Esophagus (tissue), 2 donors: ENCODE measurements around the gene RGS19. TPM values are rescaled to one million over a fixed set of nuclear protein-coding genes. Genes with fewer than 3 reads are reported as not detected.

Source experiments
- H3K27ac ChIP-seq, 2 donors: one replicate each; pipeline ENCODE4 v1.5.1; 2013; ENCODE audit warnings: low read depth in 2 of 2, mild to moderate bottlenecking in 2 of 2, inconsistent platforms in 1 of 2, low read length in 1 of 2, moderate library complexity in 1 of 2
- H3K27me3 ChIP-seq, 2 donors: one replicate each; pipeline ENCODE4 v1.6.1; 2013; ENCODE audit warnings: low read length in 2 of 2, control low read depth in 1 of 2, mild to moderate bottlenecking in 1 of 2; ENCODE audit not compliant: insufficient read depth in 2 of 2, control insufficient read depth in 1 of 2
- H3K36me3 ChIP-seq, 2 donors: one replicate each; pipeline ENCODE4 v1.6.1; 2013; ENCODE audit warnings: low read length in 1 of 2; ENCODE audit not compliant: control insufficient read depth in 2 of 2, insufficient read depth in 2 of 2
- H3K4me1 ChIP-seq, 2 donors: one replicate each; pipeline ENCODE4 v1.6.1; 2013; ENCODE audit warnings: low read length in 1 of 2; ENCODE audit not compliant: control insufficient read depth in 2 of 2, insufficient read depth in 2 of 2
- H3K4me3 ChIP-seq, 2 donors: one replicate each; pipeline ENCODE4 v1.5.1; 2013; ENCODE audit warnings: low read length in 2 of 2, mild to moderate bottlenecking in 2 of 2, low read depth in 1 of 2, moderate library complexity in 1 of 2
- H3K9me3 ChIP-seq, 2 donors: one replicate each; pipeline ENCODE4 v1.6.1; 2013; ENCODE audit warnings: mild to moderate bottlenecking in 2 of 2, low read depth in 1 of 2, low read length in 1 of 2, moderate library complexity in 1 of 2; ENCODE audit not compliant: control insufficient read depth in 2 of 2, insufficient read depth in 1 of 2
- WGBS, 2 donors: extraction: QIAGEN DNeasy Blood & Tissue Kit; methylation state at CpG; one replicate each; pipeline ENCODE4 v1.1.7; 2013; 5-methylcytosine and 5-hydroxymethylcytosine counted together
- polyA plus RNA-seq, 2 donors: library from polyadenylated mRNA; stranded (reverse); fragments of 200-250 nt; gene quantifications; one replicate each; pipeline ENCODE4 v1.2.3, GENCODE V29; 2013
- donor health status: healthy with polysubstance abuse.
- donor health status: Bipolar disorder and iron deficiency.

RGS19 gene
- polyA plus RNA-seq, 2 donors, result 5.0 to 8.7 TPM

DNA sequence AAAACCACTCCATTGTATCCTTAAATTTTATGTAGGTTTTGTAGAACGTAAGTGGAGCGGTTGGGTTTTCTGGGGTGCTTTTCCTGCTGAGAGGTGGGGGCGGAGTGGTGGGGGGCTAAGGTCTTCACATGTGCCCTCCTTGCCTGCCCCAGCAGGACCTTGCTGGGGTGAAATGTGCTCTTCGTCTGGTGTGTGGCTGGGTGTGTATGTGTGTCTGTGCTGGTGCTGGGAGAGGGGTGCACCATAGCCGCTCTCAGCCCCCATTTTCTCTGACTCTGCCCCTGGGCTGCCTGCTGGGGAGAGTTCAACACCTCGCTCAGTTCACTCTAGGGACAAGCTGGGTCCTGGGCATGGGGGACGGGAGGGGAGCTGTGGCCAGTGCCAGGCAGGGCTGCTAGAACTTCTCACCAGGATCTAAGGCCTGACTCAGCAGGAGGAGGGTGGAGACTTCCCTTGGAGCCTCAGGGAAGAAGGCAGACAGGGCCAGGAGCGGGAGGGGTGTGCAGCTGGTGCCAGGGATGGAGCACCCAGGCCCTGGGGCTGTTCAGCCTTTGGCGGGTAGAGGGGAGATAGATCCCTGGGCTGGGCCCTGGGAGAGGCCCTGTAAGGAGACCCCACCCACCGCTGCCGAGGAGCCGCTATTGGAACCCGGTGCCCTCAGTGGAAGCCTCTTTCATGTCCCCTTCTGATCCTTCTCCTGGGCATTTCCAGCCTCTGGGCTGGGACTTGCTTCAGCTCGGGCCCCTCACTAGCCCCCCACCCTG lies 34.7 kb downstream of the RGS19 start:
- Histone ChIP-seq H3K4me3 (no peak overlapping the region), H3K36me3 (no peaks in the 10 kb centered on the region), H3K27ac (peak overlapping the region in 1 of 2 donors; percentile 6), H3K27me3 (peaks cover 0 to 11% of the 10 kb centered on the region in 2 donors), H3K4me1 (peaks cover 8 to 17% of the 10 kb centered on the region in 2 donors), H3K9me3 (no peaks in the 10 kb centered on the region)
- 48 to 60% methylated on average over 13 to 14 of the region's 14 CpGs for WGBS, 2 donors

DNA sequence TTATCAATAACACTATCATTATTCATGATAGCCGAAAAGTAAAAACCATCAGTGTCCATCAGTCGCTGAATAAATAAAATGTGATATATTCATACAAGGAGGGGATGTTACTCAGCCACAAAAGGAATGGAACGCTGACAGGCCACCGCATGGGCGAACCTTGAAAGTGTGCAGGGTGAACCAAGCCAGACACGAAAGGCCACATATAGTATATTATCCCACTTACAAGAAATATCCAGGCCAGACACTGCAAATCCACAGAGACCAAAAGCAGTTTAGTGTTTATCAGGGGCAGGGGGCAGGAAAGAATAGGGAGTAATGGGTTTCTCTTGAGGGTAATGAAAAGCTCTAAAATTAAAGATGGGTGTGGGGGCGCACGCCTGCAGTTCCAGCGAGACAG lies 35.5 kb downstream of the RGS19 start:
- no peaks in the 10 kb centered on the region for H3K36me3 ChIP-seq
- no peak overlapping the region for H3K27ac ChIP-seq
- WGBS, 2 donors, result 88 to 91% methylated on average over 9 of the region's 9 CpGs
- H3K4me3 ChIP-seq, result no peak overlapping the region
- H3K4me1 ChIP-seq, result peaks cover 7 to 20% of the 10 kb centered on the region in 2 donors
- H3K27me3 ChIP-seq, result peaks cover 0 to 7% of the 10 kb centered on the region in 2 donors
- H3K9me3 ChIP-seq, result no peaks in the 10 kb centered on the region

GRCh38 chr20:64042054-64042781 lies 37.1 kb downstream of the RGS19 start:
- WGBS, 2 donors, result 5 to 6% methylated on average over 45 to 55 of the region's 55 CpGs
- no peaks in the 10 kb centered on the region for H3K36me3 ChIP-seq
- no peaks in the 10 kb centered on the region for H3K9me3 ChIP-seq
- H3K27me3 ChIP-seq, result no peaks in the 10 kb centered on the region
- H3K4me3 ChIP-seq, result peak overlapping the region; percentile 28 to 47
- H3K4me1 ChIP-seq, result peaks cover 11 to 20% of the 10 kb centered on the region in 2 donors
- peak overlapping the region in 1 of 2 donors; percentile 26 for H3K27ac ChIP-seq

DNA sequence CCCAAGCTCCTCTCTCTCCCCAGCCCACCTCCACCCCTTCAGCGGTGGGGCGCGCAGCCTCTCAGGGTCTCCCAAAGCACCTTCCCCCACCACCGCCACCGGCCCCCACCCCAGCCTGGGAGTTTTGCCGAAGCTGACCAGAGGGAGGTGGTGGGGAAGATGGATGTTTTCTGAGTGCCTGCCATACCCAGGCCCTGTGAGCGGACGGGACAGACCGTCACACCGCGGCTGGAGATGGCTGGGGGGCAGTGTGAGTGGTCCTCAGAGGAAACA lies 37.6 kb downstream of the RGS19 start:
- 41 to 45% methylated on average over 11 of the region's 11 CpGs for WGBS, 2 donors
- no peaks in the 10 kb centered on the region for H3K27me3 ChIP-seq
- H3K27ac ChIP-seq, result peak overlapping the region in 1 of 2 donors; percentile 26
- no peaks in the 10 kb centered on the region for H3K36me3 ChIP-seq
- peaks cover 11 to 20% of the 10 kb centered on the region in 2 donors for H3K4me1 ChIP-seq
- no peaks in the 10 kb centered on the region for H3K9me3 ChIP-seq
- H3K4me3 ChIP-seq, result peak overlapping the region in 1 of 2 donors; percentile 4

GRCh38 chr20:64041040-64041780 lies 38.1 kb downstream of the RGS19 start:
- no peaks in the 10 kb centered on the region for H3K27me3 ChIP-seq
- no peak overlapping the region for H3K4me3 ChIP-seq
- WGBS, 2 donors, result 52 to 56% methylated on average over 14 to 15 of the region's 15 CpGs
- peaks cover 11 to 18% of the 10 kb centered on the region in 2 donors for H3K4me1 ChIP-seq
- H3K27ac ChIP-seq, result peak overlapping the region in 1 of 2 donors; percentile 24
- no peaks in the 10 kb centered on the region for H3K9me3 ChIP-seq
- no peaks in the 10 kb centered on the region for H3K36me3 ChIP-seq

GRCh38 chr20:64040231-64041039 lies 38.9 kb downstream of the RGS19 start:
- H3K4me3 ChIP-seq, result no peak overlapping the region
- no peaks in the 10 kb centered on the region for H3K27me3 ChIP-seq
- no peaks in the 10 kb centered on the region for H3K9me3 ChIP-seq
- no peaks in the 10 kb centered on the region for H3K36me3 ChIP-seq
- peaks cover 11 to 17% of the 10 kb centered on the region in 2 donors for H3K4me1 ChIP-seq
- 63 to 70% methylated on average over 12 of the region's 12 CpGs for WGBS, 2 donors
- no peak overlapping the region for H3K27ac ChIP-seq

DNA sequence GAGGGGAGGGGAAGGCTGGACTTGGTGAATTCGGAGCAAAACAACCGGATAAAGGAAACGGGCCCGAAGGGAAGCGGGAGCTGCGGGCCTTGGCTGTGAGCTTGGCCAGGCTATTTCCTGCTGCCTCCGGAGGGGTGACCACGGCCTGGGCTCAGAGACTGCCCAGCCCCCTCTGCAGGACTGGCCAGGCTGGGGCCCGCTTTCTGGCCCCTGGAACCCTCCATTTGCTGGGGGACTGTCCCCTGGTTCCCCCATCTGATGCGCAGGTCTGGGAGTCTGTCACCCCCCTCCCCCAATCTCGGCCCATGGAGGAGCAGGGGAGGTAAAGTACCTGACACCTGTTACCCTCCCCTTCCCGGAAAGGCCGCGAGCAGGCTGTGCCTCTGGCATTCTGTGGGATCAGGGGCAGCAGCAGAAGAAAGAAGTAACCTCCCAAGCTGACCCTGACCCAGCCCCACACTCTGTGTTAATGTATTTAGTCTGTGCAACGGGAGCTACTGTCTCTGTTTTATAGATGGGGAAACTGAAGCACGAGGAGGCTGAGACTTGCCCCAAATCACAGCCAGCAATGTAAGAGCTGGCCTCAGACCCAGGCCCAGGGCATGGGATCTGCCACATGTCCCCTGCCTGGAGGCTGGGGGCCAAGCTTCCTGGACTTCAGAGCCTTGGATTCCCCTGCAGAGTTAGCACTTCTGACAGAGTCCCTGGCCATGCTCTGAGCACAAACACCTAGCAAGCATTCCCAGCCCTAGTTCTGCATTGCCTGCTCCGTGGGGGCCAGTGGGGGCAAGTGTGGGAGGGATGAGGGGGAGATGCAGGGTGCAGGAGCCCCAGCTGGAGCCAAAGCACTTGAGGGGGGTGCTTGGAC lies 39.8 kb downstream of the RGS19 start:
- peaks cover 0 to 4% of the 10 kb centered on the region in 2 donors for H3K36me3 ChIP-seq
- no peak overlapping the region for H3K27ac ChIP-seq
- peaks cover 8 to 10% of the 10 kb centered on the region in 2 donors for H3K4me1 ChIP-seq
- WGBS, 2 donors, result 14 to 17% methylated on average over 17 of the region's 17 CpGs
- H3K9me3 ChIP-seq, result no peaks in the 10 kb centered on the region
- H3K4me3 ChIP-seq, result peak overlapping the region; percentile 48 to 59
- no peaks in the 10 kb centered on the region for H3K27me3 ChIP-seq

DNA sequence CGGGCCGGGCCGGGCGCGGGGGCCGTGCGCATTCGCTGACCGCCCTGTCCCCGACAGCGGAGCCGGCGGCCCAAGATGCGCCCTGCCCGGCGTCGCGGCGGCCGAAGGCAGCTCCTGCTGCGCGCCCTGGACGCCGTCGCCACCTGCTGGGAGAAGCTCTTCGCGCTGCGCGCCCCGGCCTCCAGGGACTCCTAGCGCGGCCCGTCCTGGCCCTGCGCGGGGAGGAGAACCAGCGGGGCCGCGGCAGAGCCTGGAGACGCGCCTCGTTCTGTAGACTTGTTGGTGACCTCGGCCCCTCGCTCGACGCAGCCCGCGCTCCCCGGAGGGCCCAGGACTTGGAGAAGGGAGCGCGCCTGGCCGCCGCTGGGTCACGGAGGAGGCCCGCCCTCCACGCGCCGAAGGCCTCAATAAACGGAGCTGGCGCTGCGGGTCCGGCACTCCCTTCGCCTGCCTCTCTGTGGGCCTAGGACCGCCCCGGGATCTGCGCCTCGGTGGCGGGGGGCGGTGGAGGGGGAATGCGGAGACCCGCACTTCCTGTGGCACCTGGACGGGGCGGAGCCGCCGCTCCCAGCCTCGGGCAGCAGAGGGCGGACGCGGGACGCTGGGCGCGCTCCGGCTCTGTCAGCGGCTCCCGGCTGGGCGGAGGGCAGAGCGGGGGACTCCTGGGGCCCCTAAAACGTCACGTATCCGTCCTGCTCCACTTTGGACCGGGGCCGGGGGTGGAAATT lies 40.6 kb downstream of the RGS19 start:
- peaks cover 0 to 9% of the 10 kb centered on the region in 2 donors for H3K36me3 ChIP-seq
- peak overlapping the region; percentile 48 to 59 for H3K4me3 ChIP-seq
- no peaks in the 10 kb centered on the region for H3K27me3 ChIP-seq
- peak overlapping the region; percentile 50 to 81 for H3K27ac ChIP-seq
- H3K4me1 ChIP-seq, result peaks cover 8 to 9% of the 10 kb centered on the region in 2 donors
- 0 to 1% methylated on average over 83 to 91 of the region's 91 CpGs for WGBS, 2 donors
- no peaks in the 10 kb centered on the region for H3K9me3 ChIP-seq
